K562 (cell line): ENCODE measurements around the gene VSX2. TPM values are rescaled to one million over a fixed set of nuclear protein-coding genes. Genes with fewer than 3 reads are reported as not detected.

Experiments
- CHAMP1 ChIP-seq: fragments of 450-650 bp; IDR thresholded peaks from 2 replicates; pipeline ENCODE4 v1.6.1; 2016; ENCODE audit warnings: mild to moderate bottlenecking
- CHD7 ChIP-seq: fragments of 200-600 bp; sonication (generic); IDR thresholded peaks from one replicate; pipeline ENCODE4 v1.6.1; 2012; ENCODE audit warnings: mild to moderate bottlenecking, low read depth, low read length, inconsistent platforms
- EP300 ChIP-seq: IDR thresholded peaks from 2 replicates; pipeline ENCODE4 v1.6.1; 2012; ENCODE audit warnings: low read length, improper control_type of control experiment
- HMGN3 ChIP-seq: IDR thresholded peaks from 2 replicates; pipeline ENCODE4 v1.6.1; 2011; ENCODE audit warnings: borderline replicate concordance, low read depth, mild to moderate bottlenecking, mixed read lengths, low read length; ENCODE audit not compliant: insufficient read length; ENCODE audit errors: extremely low read depth
- MCM3 ChIP-seq: fragments of 450-650 bp; IDR thresholded peaks from 2 replicates; pipeline ENCODE4 v1.6.1; 2016
- NFE2 ChIP-seq: IDR thresholded peaks from 2 replicates; pipeline ENCODE4 v1.6.1; 2014; ENCODE audit warnings: antibody characterized with exemption, low read depth
- POLR2AphosphoS5 ChIP-seq: IDR thresholded peaks from 2 replicates; pipeline ENCODE4 v1.6.1; 2011; ENCODE audit warnings: mild to moderate bottlenecking, low read depth, low read length, moderate library complexity; ENCODE audit not compliant: control insufficient read depth, insufficient read depth
- STAG1 ChIP-seq: sonication (generic); formaldehyde crosslinking; IDR thresholded peaks from 2 replicates; pipeline ENCODE4 v1.5.0; 2020; ENCODE audit warnings: missing genetic modification reagents, borderline replicate concordance
- ZFP91 ChIP-seq: sonication (generic); formaldehyde crosslinking; IDR thresholded peaks from 2 replicates; pipeline ENCODE4 v1.8.0; 2022; ENCODE audit warnings: mild to moderate bottlenecking, missing genetic modification reagents
- ZNF699 ChIP-seq: fragments of 250-450 bp; sonication (Bioruptor Pico); IDR thresholded peaks from 2 replicates; pipeline ENCODE4 v1.8.0; 2021; ENCODE audit warnings: mild to moderate bottlenecking, moderate library complexity; ENCODE audit not compliant: insufficient replicate concordance
- ZNF778 ChIP-seq: fragments of 450-650 bp; formaldehyde crosslinking; IDR thresholded peaks from 2 replicates; pipeline ENCODE4 v1.4.0; 2020; ENCODE audit warnings: mild to moderate bottlenecking, moderate library complexity
- polyA plus RNA-seq, 8 experiments: library from polyadenylated mRNA; depleted of rRNA in 4 of 8; stranded (reverse) in 5 of 8; unstranded in 3 of 8; fragments of >200 nt; fragmentation: Nextera tagmentation in 2 of 8; fragmentation: Illumina TruSeq in 1 of 8; extraction: Ambion mirVana in 2 of 8; extraction: Trizol in 1 of 8; gene quantifications; 2 replicates each; pipeline versions ENCODE4 v1.2.1 to v1.2.3, GENCODE V29; 2011 to 2014; ENCODE audit warnings: inconsistent platforms in 1 of 8, missing spikeins in 1 of 8
- total RNA-seq, 7 experiments: library from RNA; depleted of rRNA in 6 of 7; stranded (reverse); fragments of >200 nt in 6 of 7; fragmentation: Illumina TruSeq in 2 of 7; extraction: Trizol in 2 of 7; gene quantifications; 2 replicates each; pipeline versions ENCODE4 v1.2.1 to v1.2.3, GENCODE V29; 2011 to 2021; ENCODE audit warnings: low replicate concordance in 1 of 7

The VSX2 gene
- total and polyA plus RNA-seq, 9 of the 15 experiments (the other 6 are each of a cell fraction or from before 2014, with no cell fraction given): 0.04 TPM; not detected in 8

- TF ChIP-seq CHD7: no peak
- no peak for TF ChIP-seq EP300
- TF ChIP-seq STAG1 (CRISPR knock-in tag): no peak
- TF ChIP-seq HMGN3: no peak
- no peak for TF ChIP-seq MCM3
- no peak for TF ChIP-seq ZNF778
- no peak for TF ChIP-seq POLR2AphosphoS5
- TF ChIP-seq NFE2: no peak
- no peak for TF ChIP-seq CHAMP1
- TF ChIP-seq ZNF699 (CRISPR knock-in tag): no peak
- TF ChIP-seq ZFP91: no peak
Measured at GRCh38 chr14:74217672-74218448, 21.4 kb upstream of the VSX2 start (continued).
